Lower leg skin (tissue), 3 donors: ENCODE results near the gene AGBL5.

Experiments used
- POLR2A ChIP-seq, 2 donors: fragments of 450-650 bp; IDR thresholded peaks; one replicate each; pipeline ENCODE4 v1.6.1; 2016 to 2017; ENCODE audit warnings: antibody characterized with exemption in 2 of 2, mild to moderate bottlenecking in 1 of 2, moderate library complexity in 1 of 2
- TF ChIP-seq, protein P1 (sequence below), 3 donors: fragments of 450-650 bp; IDR thresholded peaks; one replicate each; pipeline ENCODE4 v1.5.1; 2016; ENCODE audit warnings: antibody characterized with exemption in 3 of 3, mild to moderate bottlenecking in 3 of 3, moderate library complexity in 2 of 3

DNA sequence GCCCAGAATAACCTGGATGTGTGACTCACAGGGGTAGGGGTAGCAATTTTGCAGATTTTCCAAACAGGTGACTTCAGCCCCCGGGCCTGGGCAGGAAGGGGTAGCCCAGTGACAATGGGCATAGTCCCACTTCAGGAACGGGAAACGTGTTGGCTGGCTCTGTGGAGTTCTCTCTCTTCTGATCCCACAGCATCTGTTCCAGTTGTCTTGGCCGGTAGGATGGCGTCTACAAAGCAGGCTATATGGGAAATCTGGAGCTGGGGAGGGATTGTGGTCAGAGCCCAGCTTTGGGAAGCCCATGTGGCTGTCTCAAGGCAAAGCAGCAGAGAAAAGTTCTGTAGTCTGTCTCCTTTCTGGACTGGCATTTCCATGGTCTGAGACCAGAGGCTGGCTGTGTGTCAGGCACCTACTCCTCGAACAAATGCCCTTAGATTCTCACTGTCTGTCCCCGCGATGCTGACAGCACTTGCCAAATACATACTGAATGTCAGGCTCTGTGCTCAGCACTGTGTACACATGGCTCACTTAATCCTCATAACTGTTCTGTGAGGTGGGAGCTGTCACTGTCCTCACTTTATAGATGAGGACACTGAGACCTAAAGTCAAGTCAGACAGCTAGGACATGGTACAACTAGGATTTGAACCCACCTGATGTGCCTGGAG lies 36.6 kb upstream of the AGBL5 start:
- TF ChIP-seq, protein P1, sequence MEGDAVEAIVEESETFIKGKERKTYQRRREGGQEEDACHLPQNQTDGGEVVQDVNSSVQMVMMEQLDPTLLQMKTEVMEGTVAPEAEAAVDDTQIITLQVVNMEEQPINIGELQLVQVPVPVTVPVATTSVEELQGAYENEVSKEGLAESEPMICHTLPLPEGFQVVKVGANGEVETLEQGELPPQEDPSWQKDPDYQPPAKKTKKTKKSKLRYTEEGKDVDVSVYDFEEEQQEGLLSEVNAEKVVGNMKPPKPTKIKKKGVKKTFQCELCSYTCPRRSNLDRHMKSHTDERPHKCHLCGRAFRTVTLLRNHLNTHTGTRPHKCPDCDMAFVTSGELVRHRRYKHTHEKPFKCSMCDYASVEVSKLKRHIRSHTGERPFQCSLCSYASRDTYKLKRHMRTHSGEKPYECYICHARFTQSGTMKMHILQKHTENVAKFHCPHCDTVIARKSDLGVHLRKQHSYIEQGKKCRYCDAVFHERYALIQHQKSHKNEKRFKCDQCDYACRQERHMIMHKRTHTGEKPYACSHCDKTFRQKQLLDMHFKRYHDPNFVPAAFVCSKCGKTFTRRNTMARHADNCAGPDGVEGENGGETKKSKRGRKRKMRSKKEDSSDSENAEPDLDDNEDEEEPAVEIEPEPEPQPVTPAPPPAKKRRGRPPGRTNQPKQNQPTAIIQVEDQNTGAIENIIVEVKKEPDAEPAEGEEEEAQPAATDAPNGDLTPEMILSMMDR (IDR thresholded peaks at IDR 0.05), result no peak
- no peak for TF ChIP-seq POLR2A (IDR thresholded peaks at IDR 0.05)
